Ecto neural progenitor cell (in vitro differentiated cells): ENCODE data around the gene CDK6.

Experiments used
- DNase-seq: peaks from one replicate; pipeline ENCODE4 v3.0.0-alpha.2; 2018; ENCODE audit warnings: low spot score

CDK6 gene

DNA sequence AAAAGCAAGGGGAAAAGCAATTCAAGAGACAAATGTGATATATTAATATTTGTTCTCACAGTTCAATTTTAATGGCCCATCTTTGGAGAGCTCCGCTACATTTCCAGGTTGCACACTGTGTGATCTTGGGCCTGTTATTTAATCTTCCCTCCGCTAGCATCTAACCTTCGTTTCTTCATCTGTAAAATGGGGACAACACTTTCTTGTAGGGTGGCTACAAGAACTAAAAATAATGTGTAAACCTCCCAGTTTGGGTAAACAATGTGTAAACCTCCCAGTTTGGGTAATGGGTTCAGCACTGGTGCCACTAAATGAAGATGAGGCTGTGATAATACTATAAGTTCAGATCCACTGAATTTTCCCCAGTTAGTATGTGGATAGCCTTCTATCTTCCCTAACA lies 99.5 kb downstream of the CDK6 start:
- no peak for DNase-seq

GRCh38 chr7:92735707-92736106 lies 100.7 kb downstream of the CDK6 start:
- no peak for DNase-seq

DNA sequence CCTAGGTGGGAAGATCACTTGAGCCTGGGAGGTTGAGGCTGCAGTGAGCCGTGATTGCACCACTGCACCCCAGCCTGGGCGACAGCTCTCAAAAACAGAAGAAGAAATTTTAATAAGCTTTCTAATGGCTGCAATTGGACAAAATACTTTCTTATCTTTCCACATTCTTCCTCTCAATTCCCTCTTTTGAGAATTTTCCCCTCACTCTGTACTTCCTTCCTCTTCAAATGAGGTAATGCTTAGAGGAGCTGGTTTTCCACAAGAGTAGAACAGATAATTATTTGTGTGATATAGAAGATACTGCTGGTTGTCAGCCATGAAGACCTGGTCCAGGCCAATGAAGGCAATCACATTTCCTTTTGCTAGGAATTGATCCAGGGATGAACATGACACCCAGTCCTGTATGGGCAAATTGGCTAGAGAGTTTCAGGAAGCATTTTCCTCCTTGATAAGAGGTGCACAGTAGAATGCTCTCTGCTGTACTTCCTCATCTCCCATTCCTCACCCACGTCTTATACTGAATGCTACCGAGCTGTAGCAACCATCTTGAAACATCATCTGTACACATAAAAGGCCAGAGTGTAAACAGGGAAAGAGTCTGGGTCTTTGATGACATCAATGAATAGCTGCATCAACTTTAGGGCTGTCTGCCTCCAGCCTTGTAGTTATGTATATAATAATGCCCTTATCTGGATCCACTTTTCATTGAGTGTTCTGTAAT lies 103.9 kb downstream of the CDK6 start:
- DNase-seq: no peak

DNA sequence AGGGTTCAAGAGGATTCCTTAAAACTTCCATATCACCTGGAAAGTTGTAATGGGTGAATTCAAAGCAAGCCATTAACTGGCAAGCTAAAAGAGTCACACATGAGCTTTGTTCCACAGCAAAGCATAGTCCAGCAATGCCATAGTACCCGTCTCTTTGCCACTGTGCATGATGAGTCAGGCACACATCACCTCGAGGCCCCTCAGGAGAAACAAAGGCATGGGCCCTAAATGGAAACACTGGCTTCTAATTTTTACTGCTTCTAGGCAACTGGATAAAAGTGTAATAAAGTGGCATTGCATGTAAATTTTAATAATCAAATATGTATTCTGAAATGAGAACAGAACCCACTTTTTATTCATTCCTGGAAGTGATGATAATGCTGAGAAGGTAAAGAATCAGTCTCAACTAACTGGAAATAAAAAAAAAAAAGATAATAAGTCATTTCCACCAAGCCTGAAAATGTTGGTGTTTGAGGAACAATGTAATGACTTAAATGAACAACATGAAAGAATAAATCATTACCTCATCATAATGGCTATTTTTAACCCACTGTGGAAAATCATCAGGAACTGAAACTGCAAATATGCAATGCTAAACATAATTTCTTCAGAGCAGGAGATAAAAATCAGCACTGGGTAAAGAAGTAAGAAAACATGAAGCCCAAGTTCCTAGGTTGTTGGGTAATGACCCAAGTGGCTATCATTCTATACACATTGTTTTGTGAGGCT lies 104.9 kb downstream of the CDK6 start:
- no peak for DNase-seq

- no peak for DNase-seq
Observed at GRCh38 chr7:92730808-92731207, 105.6 kb downstream of the CDK6 start.

DNA sequence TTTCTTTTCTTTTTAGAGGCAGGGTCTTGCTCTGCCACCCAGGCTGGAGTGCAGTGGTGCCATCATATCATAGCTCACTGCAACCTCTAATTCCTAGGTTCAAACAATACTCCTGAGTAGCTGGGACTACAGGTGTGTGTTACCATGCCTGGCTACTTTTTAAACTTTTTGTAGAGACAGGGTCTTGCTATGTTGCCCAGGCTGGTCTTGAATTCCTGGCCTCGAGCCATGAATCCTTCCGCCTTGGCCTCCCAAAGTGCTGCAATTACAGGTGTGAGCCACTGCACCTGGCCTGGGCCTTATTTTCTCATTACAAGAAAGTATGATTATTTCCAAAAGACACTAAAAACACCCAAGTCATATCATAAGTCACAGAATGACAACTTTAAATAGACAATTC lies 106.6 kb downstream of the CDK6 start:
- no peak for DNase-seq

DNA sequence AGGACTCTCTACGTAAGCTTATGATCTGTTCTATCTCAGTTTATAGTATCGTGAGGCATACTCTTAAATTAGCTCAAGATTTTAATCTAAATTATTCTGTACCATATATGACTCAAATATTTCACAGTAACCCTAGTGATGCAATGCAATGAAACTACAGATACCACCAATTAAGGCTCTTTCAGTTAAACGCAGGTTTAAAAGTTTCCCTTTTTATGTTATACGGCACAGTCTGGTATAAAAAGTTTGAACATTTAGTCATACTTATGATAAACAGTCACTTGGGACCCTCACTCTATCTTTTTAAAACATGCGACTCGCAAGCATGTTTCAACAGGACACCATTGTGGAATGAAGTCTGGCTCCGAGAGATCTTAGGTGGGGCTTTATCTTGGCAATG lies 107.2 kb downstream of the CDK6 start:
- DNase-seq: no peak

DNA sequence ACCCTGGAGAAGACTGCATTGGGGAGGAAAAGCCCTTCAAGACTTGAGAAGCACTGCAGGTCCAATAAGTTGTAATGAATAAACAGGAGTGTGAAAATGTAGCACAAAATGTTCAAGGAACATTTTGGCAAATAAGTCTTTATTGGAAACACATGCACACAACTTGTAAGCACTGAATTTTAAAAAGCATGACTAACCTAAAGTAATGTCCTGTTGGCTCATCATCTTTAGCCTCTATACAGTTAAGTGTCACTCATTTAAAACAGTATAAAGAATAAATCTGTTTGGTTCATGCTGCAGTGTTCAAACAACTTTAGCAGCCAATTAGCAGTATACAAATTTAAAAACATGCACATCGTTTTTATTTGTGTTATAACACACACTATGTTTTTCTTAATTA lies 108.6 kb downstream of the CDK6 start:
- no peak for DNase-seq

GRCh38 chr7:92725161-92725925 lies 111.0 kb downstream of the CDK6 start:
- no peak for DNase-seq

DNA sequence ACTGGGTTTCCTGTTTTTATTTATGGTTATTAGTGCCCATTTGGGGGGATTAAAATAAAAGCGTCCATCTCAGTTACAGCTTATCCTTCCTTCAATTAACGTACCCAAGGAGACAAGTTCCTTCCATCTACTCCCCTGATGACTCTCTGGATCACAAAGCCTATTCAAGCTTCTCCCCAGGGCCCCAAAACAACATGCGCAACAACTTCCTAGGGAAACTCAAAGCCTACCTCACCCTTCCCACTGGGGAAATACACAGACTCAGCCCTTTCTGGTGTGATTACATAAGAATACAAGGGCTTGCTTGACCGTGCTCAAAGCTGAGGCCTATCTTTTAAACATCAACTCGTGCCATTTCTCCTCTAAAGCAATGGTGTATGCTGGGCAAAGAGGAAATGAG lies 112.4 kb downstream of the CDK6 start:
- no peak for DNase-seq

GRCh38 chr7:92723205-92723604 lies 113.2 kb downstream of the CDK6 start:
- no peak for DNase-seq

DNA sequence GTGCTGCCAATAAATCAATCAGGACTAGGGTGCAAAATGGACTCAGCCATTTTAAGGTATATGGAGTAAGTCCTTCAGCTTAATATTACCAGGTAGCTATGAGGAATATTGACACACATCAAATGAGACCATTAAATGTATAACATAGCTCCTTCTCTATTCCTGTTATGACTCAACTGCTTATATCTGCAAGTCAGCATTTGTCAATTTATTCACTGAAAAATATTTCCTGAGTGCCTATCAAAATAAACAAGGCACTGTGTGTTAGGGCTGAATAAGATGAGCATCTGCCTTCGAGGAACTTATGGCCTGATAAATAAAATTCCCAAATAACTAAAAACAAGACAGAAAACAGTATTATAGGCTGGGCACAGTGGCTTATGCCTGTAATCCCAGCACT lies 113.8 kb downstream of the CDK6 start:
- no peak for DNase-seq

GRCh38 chr7:92720604-92721350 lies 115.6 kb downstream of the CDK6 start:
- no peak for DNase-seq

DNA sequence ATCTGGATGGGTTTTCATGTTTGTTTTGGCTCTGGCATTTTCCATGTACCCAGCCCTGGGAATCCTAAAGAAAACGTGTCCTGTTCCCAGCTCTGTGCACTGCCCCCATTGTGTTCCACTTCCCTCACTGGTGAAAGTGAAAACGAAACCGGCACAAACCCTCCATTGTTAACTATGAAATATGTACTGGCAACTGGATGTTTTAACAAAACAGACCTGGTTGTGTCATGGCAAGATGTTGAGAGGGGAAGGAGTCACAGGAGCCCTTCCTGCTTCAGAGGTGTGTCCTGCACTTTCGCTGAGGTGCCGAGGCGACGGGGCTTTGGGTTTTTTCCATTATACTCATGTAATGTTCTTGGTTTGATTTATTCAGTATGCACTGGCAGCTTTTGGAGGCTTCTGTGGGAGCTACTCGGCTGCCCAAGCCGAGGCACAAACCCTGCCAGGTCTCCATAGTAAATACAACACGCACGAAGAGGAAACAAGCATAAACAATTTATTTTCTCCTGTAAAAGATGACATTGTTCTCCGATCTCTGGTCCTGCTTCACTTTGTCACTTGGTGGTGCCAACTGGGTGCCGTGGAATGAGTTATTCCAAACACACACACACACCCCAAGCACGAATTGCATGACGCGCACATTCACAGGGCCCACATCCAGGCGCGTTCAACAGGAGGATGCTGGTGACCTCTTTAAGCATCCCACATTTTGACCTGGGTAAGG lies 118.2 kb downstream of the CDK6 start:
- no peak for DNase-seq

DNA sequence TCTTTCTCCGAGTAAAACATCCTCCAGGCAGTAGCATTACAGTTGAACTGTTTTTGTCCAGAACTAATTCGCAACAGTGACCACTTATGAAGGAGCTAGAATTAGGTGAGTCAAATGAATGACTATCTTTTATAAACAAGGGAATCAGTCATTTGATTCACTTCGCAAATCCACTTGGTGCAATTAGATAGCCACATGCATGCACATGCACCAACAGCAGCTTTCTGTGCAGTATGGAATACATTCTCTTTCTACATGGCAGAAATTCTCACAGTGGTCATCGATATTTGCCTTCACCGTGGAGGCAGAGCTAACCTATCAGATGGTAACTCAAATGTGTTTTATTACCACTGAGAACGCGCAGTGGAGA lies 118.8 kb downstream of the CDK6 start:
- DNase-seq: no peak

GRCh38 chr7:92716825-92717580 lies 119.4 kb downstream of the CDK6 start:
- no peak for DNase-seq

DNA sequence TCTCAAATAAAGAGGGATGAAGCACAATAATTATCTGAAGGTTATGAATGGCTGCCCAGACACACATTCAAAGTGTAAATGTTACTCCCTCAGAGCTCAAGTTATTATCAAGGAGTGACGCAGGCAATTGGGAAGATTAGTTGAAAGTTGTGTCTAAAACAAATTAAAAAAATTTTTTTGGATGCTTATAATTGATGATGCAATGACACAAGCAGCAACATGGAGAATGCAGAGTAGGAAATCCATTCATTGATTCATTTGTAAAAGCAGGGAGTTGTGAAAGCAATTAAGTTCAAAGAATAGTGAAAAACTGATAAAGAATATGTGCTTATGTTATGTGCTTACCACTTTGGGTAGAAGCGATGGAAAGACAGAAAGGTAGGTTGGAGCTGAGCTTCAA lies 120.4 kb downstream of the CDK6 start:
- no peak for DNase-seq

DNA sequence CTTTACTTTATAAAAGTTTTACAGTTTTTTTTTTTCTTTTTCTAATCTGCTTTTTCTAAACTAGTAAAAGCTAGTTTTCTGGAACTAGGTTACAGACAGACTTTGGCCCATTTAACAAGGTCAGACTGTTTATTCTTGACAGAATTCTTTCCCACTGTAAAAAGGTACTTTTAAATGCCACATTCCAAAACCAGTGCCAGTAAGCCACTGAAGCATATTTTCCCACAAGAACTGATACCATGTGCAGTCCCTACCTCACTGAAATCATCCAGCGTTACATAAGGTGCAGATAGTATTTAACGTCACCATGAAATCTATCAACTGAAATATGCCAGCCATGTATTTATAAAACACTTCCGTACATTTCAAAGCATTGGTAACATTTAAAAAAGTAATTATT lies 121.6 kb downstream of the CDK6 start:
- no peak for DNase-seq

DNA sequence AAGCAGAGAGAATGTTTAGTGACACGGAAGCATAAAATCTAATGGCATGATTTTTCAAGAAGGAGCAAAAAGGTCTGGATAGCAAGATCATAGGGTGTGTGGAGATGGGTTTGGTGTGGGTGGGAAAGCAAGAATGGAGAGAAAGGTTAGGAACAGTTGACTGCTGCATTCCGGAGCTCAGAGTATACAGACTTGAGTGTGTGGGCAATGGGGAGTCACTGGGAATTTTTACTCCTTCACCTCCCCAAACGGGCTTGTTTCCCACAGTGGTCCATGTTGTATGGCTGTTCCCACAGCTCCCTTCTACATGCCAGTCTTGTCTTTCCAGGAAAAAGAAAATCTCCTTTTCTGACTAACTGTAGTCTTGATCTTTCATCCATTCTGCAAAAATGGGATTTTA lies 122.1 kb downstream of the CDK6 start:
- DNase-seq: no peak

DNA sequence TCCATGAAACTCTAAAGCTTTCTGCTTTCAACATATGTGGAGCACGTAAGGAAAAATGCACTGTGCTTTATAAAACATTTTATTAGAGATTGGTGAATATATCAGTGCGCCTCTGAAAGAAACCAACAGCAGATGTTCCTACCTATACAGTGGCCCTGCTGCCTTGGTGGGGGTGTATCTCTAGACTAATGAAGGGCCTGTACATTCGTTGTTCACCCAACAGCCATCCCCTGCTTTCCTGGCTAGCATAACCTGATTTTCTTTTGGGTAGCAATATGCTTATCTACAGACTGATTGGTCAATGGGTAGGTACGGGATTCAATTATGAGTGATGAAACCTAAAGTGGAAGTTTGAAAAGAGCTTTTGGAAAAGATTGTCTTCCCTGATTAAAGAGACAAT lies 126.5 kb downstream of the CDK6 start:
- no peak for DNase-seq

GRCh38 chr7:92709150-92709549 lies 127.2 kb downstream of the CDK6 start:
- DNase-seq: no peak
